HEK293 (cell line): Measurements from ENCODE around the gene S100A11.

Experiments
- AEBP2 ChIP-seq: fragments of 450-650 bp; formaldehyde crosslinking; IDR thresholded peaks from 2 replicates; pipeline ENCODE4 v1.5.1; 2016; ENCODE audit warnings: missing biosample characterization, missing genetic modification characterization, borderline replicate concordance
- HOXC10 ChIP-seq: sonication (generic); formaldehyde crosslinking; IDR thresholded peaks from 2 replicates; pipeline ENCODE4 v1.8.1; 2023; ENCODE audit warnings: mild to moderate bottlenecking, missing genetic modification reagents
- KLF10 ChIP-seq: fragments of 450-650 bp; IDR thresholded peaks from 2 replicates; pipeline ENCODE4 v1.5.1; 2018; ENCODE audit warnings: missing biosample characterization, mild to moderate bottlenecking, missing genetic modification characterization
- KLF16 ChIP-seq: fragments of 450-650 bp; formaldehyde crosslinking; IDR thresholded peaks from 2 replicates; pipeline ENCODE4 v1.5.1; 2017; ENCODE audit warnings: missing biosample characterization, missing genetic modification characterization
- PRDM10 ChIP-seq: fragments of 450-650 bp; formaldehyde crosslinking; IDR thresholded peaks from 2 replicates; pipeline ENCODE4 v1.5.1; 2016; ENCODE audit warnings: missing biosample characterization, missing genetic modification characterization
- PRDM4 ChIP-seq: fragments of 450-650 bp; formaldehyde crosslinking; IDR thresholded peaks from 2 replicates; pipeline ENCODE4 v1.5.1; 2017; ENCODE audit warnings: missing biosample characterization, missing genetic modification characterization
- REST ChIP-seq: fragments of 450-650 bp; formaldehyde crosslinking; IDR thresholded peaks from 2 replicates; pipeline ENCODE4 v1.5.1; 2016; ENCODE audit warnings: missing biosample characterization, missing genetic modification characterization
- YY2 ChIP-seq: fragments of 450-650 bp; formaldehyde crosslinking; IDR thresholded peaks from 2 replicates; pipeline ENCODE4 v1.5.1; 2016; ENCODE audit warnings: missing biosample characterization, missing genetic modification characterization
- ZFP69B ChIP-seq: fragments of 450-650 bp; formaldehyde crosslinking; IDR thresholded peaks from 2 replicates; pipeline ENCODE4 v1.5.1; 2016; ENCODE audit warnings: missing biosample characterization, missing genetic modification characterization
- ZNF175 ChIP-seq: fragments of 450-650 bp; formaldehyde crosslinking; IDR thresholded peaks from 2 replicates; pipeline ENCODE4 v1.5.1; 2016; ENCODE audit warnings: missing biosample characterization, missing genetic modification characterization
- ZNF184 ChIP-seq: fragments of 450-650 bp; IDR thresholded peaks from 2 replicates; pipeline ENCODE4 v1.5.1; 2018; ENCODE audit warnings: missing biosample characterization, mild to moderate bottlenecking, missing genetic modification characterization
- ZNF2 ChIP-seq: fragments of 450-650 bp; formaldehyde crosslinking; IDR thresholded peaks from 2 replicates; pipeline ENCODE4 v1.5.1; 2016; ENCODE audit warnings: missing biosample characterization, missing genetic modification characterization
- ZNF24 ChIP-seq: fragments of 450-650 bp; formaldehyde crosslinking; IDR thresholded peaks from 2 replicates; pipeline ENCODE4 v1.5.1; 2016; ENCODE audit warnings: missing biosample characterization, missing genetic modification characterization
- ZNF354C ChIP-seq: fragments of 450-650 bp; formaldehyde crosslinking; IDR thresholded peaks from 2 replicates; pipeline ENCODE4 v1.5.1; 2016; ENCODE audit warnings: missing biosample characterization, missing genetic modification characterization, low read depth, borderline replicate concordance
- ZNF48 ChIP-seq: fragments of 450-650 bp; formaldehyde crosslinking; IDR thresholded peaks from 2 replicates; pipeline ENCODE4 v1.5.1; 2016; ENCODE audit warnings: missing biosample characterization, missing genetic modification characterization
- ZNF488 ChIP-seq: fragments of 450-650 bp; formaldehyde crosslinking; IDR thresholded peaks from 2 replicates; pipeline ENCODE4 v1.5.1; 2016; ENCODE audit warnings: missing biosample characterization, missing genetic modification characterization
- ZNF530 ChIP-seq: fragments of 450-650 bp; formaldehyde crosslinking; IDR thresholded peaks from 2 replicates; pipeline ENCODE4 v1.5.1; 2016; ENCODE audit warnings: low read depth, missing biosample characterization, missing genetic modification characterization
- ZNF561 ChIP-seq: fragments of 450-650 bp; IDR thresholded peaks from 2 replicates; pipeline ENCODE4 v1.5.1; 2018; ENCODE audit warnings: missing biosample characterization, missing genetic modification characterization, borderline replicate concordance
- ZNF580 ChIP-seq: fragments of 450-650 bp; formaldehyde crosslinking; IDR thresholded peaks from 2 replicates; pipeline ENCODE4 v1.5.1; 2016; ENCODE audit warnings: missing biosample characterization, missing genetic modification characterization
- ZNF623 ChIP-seq: fragments of 450-650 bp; formaldehyde crosslinking; IDR thresholded peaks from 2 replicates; pipeline ENCODE4 v1.5.1; 2016; ENCODE audit warnings: missing biosample characterization, missing genetic modification characterization
- ZNF660 ChIP-seq: fragments of 450-650 bp; IDR thresholded peaks from 2 replicates; pipeline ENCODE4 v1.5.1; 2018; ENCODE audit warnings: missing biosample characterization, mild to moderate bottlenecking, missing genetic modification characterization
- ZNF707 ChIP-seq: fragments of 450-650 bp; formaldehyde crosslinking; IDR thresholded peaks from 2 replicates; pipeline ENCODE4 v1.5.1; 2016; ENCODE audit warnings: missing biosample characterization, missing genetic modification characterization
- ZNF76 ChIP-seq: fragments of 450-650 bp; formaldehyde crosslinking; IDR thresholded peaks from 2 replicates; pipeline ENCODE4; 2016; ENCODE audit warnings: low read depth, missing biosample characterization, missing genetic modification characterization, borderline replicate concordance

Gene S100A11

GRCh38 chr1:152029144-152029928, 7.5 kb downstream of the S100A11 start (continued):
- TF ChIP-seq ZNF561 (no peak), HOXC10 (CRISPR knock-in tag) (no peak), ZNF76 (tag by site-specific recombination) (no peak), ZNF488 (tag by site-specific recombination) (no peak), ZNF48 (tag by site-specific recombination) (no peak), PRDM10 (tag by site-specific recombination) (0 out of 2 replicates have a peak, but pooled peaks have one; percentile 7), KLF16 (no peak), YY2 (tag by site-specific recombination) (no peak), REST (tag by site-specific recombination) (no peak), ZNF660 (tag by site-specific recombination) (peak; percentile 84; the same call in 1 of the 2 replicates), ZNF623 (tag by site-specific recombination) (no peak), AEBP2 (tag by site-specific recombination) (no peak), ZNF184 (tag by site-specific recombination) (0 out of 2 replicates have a peak, but pooled peaks have one; percentile 18), KLF10 (tag by site-specific recombination) (no peak), ZNF530 (no peak), ZNF580 (no peak), ZNF24 (peak; percentile 41; the same call in 1 of the 2 replicates), ZFP69B (tag by site-specific recombination) (no peak), ZNF175 (no peak), ZNF707 (tag by site-specific recombination) (no peak), ZNF2 (tag by site-specific recombination) (no peak), PRDM4 (tag by site-specific recombination) (no peak), ZNF354C (tag by site-specific recombination) (no peak)
